ENCODE data around the gene DROSHA.

Gene DROSHA

DNA sequence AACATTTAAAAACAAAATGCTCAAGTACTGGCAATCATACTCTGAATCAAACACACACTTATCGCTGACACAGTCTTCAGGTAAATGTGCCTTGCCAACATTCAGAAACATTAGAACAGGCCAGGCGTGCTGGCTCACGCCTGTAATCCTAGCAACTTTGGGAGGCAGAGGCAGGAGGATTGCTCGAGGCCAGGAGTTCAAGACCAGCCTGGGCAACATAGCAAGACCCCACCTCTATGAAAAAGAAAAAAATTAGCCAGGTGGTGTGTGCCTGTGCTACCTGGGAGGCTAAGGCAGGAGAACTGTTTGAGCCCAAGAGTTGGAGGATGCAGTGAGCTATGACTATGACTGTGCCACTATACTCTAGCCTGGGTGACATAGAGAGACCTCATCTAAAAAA is 20.6 kb downstream of the DROSHA start:
- no peak for DNase-seq

DNA sequence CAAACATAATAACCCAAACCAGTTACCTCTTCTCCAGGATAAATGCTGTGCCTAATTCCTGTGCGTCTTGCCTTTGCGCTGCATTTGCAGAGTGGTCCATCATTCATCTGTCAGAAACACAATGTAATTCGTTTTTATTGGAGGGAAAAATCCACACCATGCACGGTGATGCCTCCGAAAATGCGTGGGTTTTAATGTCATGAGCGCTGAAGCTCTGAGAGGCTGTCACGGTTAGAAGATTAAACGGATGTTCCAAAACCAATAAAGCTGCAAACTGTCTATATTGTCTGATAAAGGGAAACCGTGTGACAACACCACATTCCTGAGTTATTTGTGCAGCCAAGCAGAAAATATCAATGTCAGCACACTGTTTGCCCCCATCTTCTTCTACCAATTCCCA is 27.4 kb downstream of the DROSHA start:
- no peak for DNase-seq

DNA sequence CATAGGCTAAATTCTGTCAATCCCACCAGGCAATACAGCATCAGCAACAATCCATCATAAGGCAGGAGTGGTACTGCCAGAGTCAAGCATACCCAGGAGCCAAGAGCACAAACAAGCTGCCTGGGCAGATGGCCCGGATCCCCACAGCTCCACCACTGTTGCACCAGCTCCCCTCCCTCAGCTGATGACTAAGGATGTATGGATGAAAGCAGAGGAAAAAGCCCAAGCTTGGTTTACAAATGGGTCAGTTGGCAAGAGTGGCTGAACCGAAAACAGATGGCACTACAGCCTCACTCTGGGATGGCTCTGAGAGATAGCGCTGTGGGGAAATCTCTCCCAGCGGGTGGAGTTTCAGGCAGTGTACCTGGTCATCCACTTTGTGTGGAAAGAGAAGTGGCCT is 29.4 kb downstream of the DROSHA start:
- no peak for DNase-seq

DNA sequence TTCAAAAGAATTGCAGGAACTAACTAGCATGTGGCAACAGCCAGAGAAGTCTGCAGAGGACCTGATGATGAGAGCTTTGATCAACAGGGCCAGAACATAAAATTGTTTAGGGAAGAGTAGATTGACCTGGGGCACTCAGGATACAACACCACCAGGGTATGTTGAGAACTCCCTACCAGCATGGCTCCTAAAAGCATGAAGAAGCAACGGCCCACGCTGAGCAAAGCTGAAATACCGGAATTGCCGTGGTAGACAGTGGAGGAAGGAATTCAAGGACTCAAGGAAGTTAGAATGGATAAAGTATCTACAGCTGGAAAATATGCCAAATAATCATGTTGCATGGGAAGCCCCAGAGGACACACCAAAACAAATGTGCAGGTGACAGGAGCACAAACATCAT is 31.6 kb downstream of the DROSHA start:
- no peak for DNase-seq

DNA sequence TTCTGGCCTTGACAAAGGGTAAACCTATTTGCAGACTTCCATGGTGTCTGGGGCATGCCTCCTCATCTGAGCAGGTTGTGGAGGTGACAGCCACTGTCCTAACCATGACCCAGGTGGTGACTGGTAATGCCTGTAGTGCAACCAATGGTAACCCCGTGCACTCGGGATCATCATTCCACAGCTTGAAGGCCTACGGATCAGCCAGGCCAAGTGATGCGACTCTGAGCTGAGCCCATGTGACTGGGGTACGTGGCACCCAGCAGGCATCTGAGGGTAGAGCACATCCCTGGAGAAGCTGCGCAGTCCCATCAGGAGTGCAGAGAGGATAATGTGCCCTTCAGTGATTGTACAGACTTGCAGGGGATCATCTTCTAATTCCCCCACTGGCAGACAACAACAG is 35.0 kb downstream of the DROSHA start:
- no peak for DNase-seq

DNA sequence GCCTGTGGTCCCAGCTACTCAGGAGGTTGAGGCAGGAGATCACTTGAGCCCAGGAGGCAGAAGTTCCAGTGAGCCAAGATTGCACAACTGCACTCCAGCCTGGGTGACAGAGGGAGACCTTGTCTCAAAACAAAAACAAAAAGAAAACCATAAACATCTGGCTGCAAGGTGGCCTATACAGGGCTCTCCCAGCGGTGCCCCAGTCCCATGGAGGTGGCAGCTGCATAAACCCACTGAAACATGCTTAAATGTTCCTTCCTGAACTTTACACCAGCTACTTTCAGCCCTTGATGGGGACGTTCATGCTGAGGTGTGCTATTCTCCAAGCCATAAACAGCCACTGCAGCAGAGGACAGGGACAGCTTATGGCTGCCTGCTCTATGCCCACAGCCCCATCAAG is 35.6 kb downstream of the DROSHA start:
- no peak for DNase-seq

DNA sequence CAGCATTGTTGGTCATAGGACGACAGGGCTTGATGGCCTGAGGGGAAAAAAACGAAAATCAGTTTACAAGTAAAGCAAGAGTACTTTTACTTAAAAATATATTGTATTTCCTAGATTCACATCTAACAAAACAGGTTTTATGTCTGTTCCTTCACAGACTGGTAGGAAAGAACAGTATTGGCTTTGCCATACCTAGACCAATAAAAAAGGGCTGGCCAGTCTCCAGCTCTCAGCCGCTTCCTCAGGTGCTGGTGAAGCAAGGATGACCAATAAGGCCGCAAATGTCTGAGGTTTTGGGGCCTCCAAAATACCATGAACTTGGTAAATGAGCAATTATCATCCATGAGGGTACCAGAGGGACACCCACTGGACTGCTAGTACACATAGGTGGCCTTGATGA is 36.6 kb downstream of the DROSHA start:
- no peak for DNase-seq

DNA sequence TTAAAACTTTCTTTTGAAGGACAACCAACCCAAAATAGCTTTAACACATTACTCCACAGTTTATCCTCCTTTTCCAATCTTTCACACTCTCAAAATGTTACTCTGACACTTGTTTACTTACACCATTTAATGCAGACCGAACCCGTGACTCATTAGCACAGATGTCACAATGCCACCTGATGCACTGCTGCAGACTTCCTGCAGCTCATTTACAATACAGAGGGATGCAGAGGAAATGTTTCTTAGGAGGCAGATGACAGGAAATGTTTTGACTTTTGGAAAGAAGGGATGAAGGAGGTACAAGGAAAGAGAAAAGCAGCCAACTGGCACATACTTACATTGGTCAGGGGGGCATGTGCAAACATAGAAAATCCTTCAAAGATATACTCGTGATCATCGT is 39.0 kb downstream of the DROSHA start:
- DNase-seq, result no peak

DNA sequence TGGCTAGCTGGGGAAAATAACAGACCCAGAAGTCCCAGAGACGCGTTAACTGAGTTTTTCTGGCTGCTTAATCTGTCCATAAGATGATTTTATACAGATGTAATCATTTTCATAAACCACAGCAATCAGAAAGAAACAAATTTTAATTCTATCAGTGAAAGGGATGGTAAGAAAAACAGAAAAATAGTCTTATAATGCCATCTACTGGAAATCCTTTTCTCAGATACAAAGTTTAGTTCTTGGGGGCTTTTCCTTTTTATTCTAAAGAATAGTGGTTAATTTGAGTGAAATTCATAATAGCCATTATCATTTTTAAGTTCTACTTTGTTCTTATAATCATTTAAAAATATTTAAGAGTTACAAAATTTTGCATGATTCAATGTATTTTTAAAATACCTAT is 44.4 kb downstream of the DROSHA start:
- DNase-seq, result no peak

DNA sequence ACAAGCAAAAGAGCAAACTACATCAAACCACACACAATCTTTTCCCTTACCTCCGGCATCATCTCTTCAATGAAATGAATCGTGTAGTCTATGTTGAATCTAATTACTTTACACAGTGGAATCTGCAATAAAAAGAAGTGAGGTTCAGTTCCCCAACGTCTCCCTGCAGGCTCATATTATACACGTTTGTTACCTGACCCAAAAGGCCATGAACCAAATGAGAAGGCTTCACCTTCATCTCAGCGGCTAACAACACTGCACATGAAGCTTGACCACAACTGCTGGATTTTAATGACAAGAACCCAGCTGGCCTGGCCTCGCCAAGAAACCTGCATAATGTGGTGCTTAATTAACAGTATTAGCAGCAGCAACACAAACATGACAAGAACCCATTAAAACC is 45.5 kb downstream of the DROSHA start:
- DNase-seq, result no peak

DNA sequence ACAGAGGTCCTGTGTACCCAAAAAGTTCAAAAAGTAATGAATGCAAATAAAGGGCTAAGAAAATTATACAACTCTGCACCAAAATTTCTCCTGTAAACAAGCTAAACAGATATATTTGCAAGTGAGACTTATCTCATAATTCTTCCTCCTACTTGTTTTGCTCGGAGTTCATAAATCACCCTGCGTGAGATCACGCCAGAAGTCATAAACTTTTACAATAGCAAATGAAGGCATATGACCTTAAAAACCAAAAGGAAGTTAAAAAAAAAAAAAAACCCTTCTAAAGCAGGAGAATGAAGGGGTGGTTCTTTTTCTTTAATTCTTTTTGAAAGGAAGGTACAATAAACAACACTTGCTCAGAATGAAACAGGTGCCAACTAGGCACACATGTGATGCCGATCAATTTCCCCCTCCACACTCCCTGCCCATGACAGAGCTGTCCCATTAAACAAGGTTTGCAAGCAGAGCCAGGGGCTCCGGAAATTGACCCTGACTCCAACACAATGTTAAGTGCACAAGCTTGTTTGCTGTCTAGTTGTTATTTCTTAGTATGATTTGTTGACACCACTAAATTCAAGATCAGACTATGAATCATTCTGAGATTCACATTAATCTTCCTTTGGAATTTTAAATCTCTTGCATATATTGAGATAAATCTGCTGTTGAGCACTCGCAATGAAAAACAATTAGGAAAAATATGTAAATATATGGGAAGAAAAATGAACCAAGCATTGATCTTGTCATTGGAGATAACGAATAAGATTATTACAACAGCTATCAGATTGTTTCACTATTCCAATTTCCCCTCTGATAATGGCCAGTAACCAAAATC is 46.3 kb downstream of the DROSHA start:
- no peak for DNase-seq

DNA sequence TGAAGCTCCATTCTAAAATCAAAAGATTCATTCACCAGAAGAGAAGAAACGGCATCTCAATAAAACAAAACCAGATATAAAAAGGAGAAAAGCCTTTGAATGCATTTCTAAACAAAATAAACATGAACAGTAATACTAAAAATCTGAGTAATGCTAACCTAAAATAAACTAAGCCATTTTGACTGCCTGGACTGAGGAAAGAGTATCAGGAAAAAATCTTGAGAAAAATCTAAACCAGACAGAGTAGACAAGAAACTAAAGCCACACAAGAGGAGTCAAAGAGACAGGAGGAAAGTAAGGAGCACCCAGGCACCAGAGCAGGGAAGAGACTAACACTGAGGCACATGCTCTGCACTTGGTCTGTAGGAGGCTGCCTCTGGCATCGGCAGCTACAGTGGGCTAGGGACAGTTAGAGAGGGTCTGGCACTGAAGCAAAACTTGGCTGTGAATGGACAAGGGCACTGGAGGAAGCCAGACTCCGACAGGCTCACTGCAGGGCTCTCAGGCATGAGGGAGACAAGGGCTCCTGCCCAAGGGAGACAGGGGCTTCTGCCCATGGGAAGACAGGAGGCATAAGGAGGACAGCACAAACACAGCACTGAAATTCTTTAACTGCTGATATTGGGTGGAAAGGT is 50.2 kb downstream of the DROSHA start:
- DNase-seq, result no peak

DNA sequence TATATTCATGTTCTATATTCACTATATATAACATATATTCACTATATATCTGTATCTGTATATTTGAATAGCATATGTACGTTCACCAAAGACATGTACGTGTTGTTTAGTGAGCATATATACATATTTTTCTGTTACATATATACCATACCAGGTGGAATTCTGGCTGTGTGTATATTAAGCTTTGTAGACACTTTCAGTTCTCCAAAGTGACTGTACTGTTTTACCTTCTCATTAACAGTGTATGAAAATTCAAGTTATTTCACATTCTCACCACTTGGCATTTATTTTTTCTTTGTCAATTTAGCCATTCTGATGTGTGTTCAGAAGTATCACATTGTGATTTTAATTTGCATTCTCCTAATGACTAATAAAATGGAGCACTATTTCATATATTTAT is 52.2 kb downstream of the DROSHA start:
- no peak for DNase-seq

DNA sequence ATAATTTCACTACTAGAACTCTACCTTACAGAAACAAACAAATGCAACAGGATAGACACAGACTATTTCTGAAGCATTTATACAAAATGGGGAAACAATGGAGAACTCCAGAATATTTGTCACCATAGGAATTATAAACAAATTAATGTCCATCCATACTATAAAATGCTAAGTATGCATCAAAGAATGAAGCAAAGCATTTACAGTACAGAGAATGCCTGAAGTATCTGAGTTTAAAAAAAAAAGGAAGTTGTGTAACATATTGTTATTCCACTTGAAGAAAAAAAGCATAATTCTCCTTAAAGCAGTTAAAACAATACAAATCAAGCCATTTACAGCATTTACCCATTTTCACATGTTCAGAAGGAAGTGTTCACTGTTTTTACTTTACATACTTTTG is 53.0 kb downstream of the DROSHA start:
- DNase-seq, result no peak

DNA sequence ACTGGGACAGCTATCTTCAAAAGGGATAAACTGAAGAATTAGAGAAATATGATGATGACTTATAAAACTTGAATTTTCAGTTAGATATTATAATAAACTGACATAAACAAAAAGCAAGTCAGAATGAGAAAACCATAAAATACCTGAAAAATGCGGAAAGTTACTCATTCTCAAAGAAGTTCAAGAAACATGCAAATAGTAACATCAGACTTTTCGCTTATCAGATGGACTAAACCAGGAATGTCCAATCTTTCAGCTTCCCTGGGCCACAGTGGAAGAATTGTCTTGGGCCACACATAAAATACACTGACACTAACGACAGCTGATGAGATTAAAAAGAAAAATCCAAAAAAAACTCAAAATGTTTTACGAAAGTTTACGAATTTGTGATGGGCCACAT is 53.9 kb downstream of the DROSHA start:
- no peak for DNase-seq

DNA sequence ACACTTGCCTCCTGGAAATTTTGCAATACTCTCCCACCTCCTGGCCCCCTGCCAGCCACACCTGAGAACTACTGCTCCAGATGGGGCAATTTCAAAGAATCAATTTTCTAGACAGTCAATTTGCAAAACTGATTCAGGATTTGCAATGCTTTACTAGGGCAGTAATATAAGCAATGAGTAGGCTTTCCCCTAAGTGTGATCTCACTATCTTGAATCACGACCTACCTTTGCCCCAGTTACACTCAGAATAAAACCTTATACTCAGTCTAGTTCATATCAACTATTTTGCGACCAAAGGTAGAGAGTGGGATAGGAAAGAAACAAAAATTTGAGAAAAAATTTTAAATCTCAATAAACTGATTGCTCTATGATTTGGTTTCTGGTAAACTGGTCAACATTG is 54.4 kb downstream of the DROSHA start:
- no peak for DNase-seq

DNA sequence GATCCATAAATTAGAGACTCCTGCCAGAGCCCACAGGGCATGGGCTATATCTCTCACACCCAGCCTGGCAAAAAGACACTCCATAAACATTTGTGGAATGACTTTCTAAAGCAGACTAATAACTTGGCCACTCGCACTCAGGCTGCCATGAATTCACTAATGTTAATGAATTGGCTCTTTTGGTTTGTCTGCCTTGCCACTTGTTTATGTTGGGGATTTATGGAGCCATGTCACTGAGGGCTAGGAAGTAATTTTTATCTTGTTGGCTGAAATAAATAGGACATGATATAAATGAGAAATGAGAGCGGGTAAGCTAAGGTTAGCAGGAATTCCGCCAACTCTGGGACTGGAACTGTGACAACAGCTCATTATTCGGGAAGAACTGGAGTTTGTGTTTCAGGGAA is 55.2 kb downstream of the DROSHA start:
- no peak for DNase-seq

DNA sequence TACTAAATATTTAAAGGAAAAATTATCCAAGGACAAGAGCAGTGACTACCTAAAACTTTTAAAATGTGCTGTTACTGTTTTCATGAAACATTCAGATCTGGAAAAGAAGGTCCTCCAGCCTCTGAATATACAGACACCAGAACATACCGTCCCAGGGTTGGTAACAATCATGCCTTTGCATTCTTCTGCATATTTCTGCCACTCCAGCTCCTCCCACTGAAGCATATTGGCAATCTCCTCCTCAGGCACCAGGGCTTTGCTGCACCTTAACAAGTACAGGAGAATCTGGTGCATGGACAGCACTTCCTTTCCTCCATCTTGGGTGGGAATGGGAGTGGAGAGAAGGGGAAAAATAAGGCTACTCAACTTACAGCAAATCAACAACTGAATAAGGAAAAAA is 60.0 kb downstream of the DROSHA start:
- DNase-seq, result no peak

DNA sequence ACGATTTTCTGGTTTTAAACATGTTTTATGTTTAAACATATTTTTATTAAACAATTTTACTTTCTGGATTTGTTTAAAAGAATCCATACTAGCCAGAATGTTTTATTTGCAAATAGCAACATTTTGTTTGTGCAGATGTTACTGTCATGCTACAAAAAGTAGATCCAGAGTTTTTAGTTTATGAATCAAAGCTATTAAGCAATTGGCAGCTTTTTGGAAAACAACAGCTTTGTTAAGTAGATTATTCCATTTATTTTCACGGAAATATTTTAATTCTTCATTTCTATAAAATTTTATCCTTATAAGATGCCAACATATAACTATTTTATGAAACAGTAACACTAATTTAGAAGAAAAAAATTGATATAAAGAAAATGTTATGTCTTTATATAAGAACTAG is 60.9 kb downstream of the DROSHA start:
- DNase-seq, result no peak

DNA sequence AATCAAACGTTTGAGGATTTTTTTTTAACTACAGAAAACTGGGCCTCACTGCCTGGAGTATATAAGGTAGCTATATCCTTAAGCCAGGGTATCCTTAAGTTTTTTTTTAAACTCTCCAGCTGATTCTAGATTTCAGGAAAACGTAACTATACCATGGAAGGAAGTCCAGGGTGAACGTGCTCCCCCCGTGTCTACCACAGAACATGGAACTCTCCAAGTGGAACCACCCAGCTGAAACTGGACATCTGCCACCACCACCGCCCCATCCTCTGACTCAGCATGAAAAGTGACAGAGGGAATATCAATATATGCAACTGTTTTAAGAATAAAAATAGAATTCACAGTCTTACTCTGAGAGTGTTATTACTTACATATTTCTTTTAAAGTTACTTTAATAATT is 61.3 kb downstream of the DROSHA start:
- peak in 1 of 2 donors; percentile 4 for DNase-seq

DNA sequence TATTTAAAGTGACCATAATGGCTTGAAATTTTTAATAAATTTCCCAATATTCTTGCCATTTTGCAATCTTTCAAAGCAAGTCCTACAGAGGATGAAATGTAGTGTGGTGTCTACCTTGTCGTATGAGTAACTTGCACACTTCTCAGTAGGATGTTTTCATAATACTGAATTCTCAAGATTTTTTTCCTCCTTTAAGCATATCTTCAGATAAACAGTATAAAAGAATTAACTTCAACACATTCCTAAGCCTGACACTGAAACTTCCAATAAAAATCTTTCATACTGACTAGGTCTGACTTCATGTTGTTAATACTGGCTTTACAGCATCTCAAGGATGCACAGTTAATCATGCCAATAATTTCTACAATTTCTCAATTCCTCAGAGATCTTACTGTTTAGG is 62.0 kb downstream of the DROSHA start:
- DNase-seq, result no peak

DNA sequence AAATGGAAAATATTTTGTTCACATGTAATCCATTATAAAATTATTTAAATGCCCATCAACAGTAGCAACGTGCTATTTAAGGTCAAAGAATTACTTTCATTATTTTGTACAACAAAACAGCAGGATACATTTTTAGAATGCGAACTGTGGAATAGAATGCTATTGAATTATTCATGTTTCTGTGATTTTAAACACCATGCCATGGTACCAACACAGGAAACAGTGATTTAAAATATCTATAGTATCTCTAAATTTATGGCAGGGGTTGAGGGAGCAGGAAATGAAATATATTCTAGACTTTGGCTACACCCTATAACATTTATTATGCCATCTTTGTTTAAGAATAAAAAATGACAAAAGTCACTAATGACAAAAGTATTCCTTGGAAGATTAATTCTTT is 62.4 kb downstream of the DROSHA start:
- no peak for DNase-seq

DNA sequence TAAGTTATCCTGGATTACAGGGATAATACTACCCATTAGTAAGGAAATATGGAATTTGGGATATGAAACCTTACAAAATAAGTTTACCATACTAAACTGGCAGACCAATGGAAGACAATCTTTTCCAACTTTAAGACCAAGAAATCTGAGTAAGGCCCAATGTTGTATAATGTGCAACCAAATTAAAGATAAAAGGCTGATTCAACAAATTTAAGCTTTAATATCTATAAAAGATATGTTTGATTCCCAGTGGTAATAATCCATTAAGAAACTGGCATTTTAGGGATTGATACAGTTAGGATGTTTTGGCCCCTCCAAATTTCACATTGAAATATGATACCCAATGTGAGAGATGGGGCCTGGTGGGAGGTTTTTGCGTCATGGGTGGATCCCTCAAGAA is 66.6 kb downstream of the DROSHA start:
- no peak for DNase-seq

DNA sequence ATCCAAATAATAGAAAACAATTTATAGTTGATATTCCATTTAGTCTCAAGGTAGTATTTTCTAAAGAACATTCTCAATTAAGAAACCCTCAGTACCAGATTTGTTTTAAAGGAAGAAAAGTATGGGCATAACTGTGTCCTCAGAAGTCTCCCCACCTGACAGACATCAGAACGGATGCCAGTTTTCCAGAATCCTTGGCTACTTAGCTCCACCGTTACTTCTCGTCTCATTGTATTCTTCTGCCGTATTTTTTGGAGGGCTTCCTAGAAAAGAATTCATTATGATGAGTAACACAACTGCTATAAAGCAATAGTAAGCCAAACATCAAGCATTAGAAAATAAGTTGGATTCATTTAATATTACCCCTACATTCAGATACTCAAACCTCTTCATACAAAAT is 67.8 kb downstream of the DROSHA start:
- no peak for DNase-seq

DNA sequence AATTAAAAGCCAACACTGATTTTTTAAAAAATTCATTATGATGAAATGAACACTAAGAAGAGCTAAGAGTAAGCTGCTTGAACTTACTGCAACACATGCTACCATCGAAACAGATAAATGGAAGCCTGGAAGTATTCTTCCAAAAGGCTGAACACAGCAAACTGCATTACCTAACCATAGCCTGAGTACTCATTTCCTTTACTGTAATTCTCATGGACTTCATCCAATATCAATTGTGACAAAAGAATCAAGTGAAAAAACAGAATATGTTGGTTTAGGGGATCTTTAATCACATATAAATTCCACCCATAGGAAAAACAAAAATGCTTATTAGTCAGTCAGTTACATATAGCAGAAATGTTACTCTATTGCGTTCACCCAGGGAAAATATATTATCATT is 68.5 kb downstream of the DROSHA start:
- DNase-seq, result no peak

Data from bone marrow (tissue), 2 donors.